ENCODE data around the gene PLK4.
"Not testable (repeated sequence)": the region's sequence is repeated elsewhere in the genome, so short reads cannot be mapped to it uniquely, and the experiment has no call there.

Gene PLK4

GRCh38 chr4:127916512-127916911 lies 35.8 kb downstream of the PLK4 start:
- H3K27ac ChIP-seq: no peak overlapping the region
- no peaks in the 10 kb centered on the region for H3K36me3 ChIP-seq (replicated peaks)
- H3K27me3 ChIP-seq (replicated peaks): no peaks in the 10 kb centered on the region
- in situ Hi-C loops (cut with HindIII; ENCODE audit: low pct_ligation_motif_present, low sequenced_read_pairs): no loop called here
- no peak for TF ChIP-seq CTCF (IDR thresholded peaks at IDR 0.05; ENCODE audit: low read depth, low read length, missing control alignments)
- no peak overlapping the region for H3K4me3 ChIP-seq (ENCODE audit: low read depth, low read length)
- DNase-seq: no peak

DNA sequence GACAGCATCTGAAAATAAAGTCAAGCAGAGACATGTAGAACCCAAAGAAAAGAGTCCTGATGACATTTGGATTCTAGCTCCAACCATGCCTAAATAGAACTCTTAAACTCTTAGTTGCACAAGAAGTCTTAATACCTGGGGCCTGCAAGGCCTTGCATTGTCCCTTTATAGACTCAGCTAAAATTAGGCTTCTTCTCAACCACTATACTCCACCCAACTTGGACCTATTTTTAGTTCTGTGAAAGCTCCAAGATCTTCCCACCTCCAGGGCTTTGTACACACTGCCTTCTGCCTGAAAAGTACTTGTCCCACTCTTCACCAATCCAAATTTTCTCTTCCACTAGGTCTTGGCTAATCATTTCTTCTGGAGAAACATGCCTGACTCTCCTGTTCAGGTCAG lies 36.5 kb downstream of the PLK4 start:
- Histone ChIP-seq H3K4me3 (ENCODE audit: low read depth, low read length) (no peak overlapping the region), H3K36me3 (replicated peaks) (no peaks in the 10 kb centered on the region), H3K27ac (no peak overlapping the region), H3K27me3 (replicated peaks) (no peaks in the 10 kb centered on the region)
- no peak for DNase-seq
- no peak for TF ChIP-seq CTCF (IDR thresholded peaks at IDR 0.05; ENCODE audit: low read depth, low read length, missing control alignments)
- in situ Hi-C loops (cut with HindIII; ENCODE audit: low pct_ligation_motif_present, low sequenced_read_pairs): no loop called here

- Histone ChIP-seq H3K4me3 (ENCODE audit: low read depth, low read length) (no peak overlapping the region), H3K27me3 (replicated peaks) (no peaks in the 10 kb centered on the region), H3K27ac (no peak overlapping the region), H3K36me3 (replicated peaks) (no peaks in the 10 kb centered on the region)
- no peak for TF ChIP-seq CTCF (IDR thresholded peaks at IDR 0.05; ENCODE audit: low read depth, low read length, missing control alignments)
- in situ Hi-C loops (cut with HindIII; ENCODE audit: low pct_ligation_motif_present, low sequenced_read_pairs): no loop called here
- no peak for DNase-seq
These were observed 39.8 kb downstream of the PLK4 start for GRCh38 chr4:127920521-127920920.

- H3K27ac ChIP-seq: no peak overlapping the region
- in situ Hi-C loops (cut with HindIII; ENCODE audit: low pct_ligation_motif_present, low sequenced_read_pairs): no loop called here
These were observed 41.5 kb downstream of the PLK4 start for GRCh38 chr4:127922226-127922625.

GRCh38 chr4:127925720-127926119 lies 45.0 kb downstream of the PLK4 start:
- H3K27ac ChIP-seq; DNase-seq; H3K27me3 ChIP-seq (replicated peaks); H3K36me3 ChIP-seq (replicated peaks); H3K4me3 ChIP-seq (ENCODE audit: low read depth, low read length); in situ Hi-C loops (cut with HindIII; ENCODE audit: low pct_ligation_motif_present, low sequenced_read_pairs): not testable (repeated sequence)

More at GRCh38 chr4:127922226-127922625, 41.5 kb downstream of the PLK4 start:
- no peak overlapping the region for H3K4me3 ChIP-seq (ENCODE audit: low read depth, low read length)
- DNase-seq: no peak
- H3K36me3 ChIP-seq (replicated peaks): no peaks in the 10 kb centered on the region
- no peaks in the 10 kb centered on the region for H3K27me3 ChIP-seq (replicated peaks)
- TF ChIP-seq CTCF (IDR thresholded peaks at IDR 0.05; ENCODE audit: low read depth, low read length, missing control alignments): no peak

- Histone ChIP-seq H3K36me3 (replicated peaks) (peaks cover 3% of the 10 kb centered on the region), H3K4me3 (ENCODE audit: low read depth, low read length) (no peak overlapping the region), H3K27ac (no peak overlapping the region), H3K27me3 (replicated peaks) (no peaks in the 10 kb centered on the region)
- no peak for DNase-seq
- no peak for TF ChIP-seq CTCF (IDR thresholded peaks at IDR 0.05; ENCODE audit: low read depth, low read length, missing control alignments)
- in situ Hi-C loops (cut with HindIII; ENCODE audit: low pct_ligation_motif_present, low sequenced_read_pairs): no loop called here
These were observed 49.5 kb downstream of the PLK4 start for GRCh38 chr4:127930175-127930574.

DNA sequence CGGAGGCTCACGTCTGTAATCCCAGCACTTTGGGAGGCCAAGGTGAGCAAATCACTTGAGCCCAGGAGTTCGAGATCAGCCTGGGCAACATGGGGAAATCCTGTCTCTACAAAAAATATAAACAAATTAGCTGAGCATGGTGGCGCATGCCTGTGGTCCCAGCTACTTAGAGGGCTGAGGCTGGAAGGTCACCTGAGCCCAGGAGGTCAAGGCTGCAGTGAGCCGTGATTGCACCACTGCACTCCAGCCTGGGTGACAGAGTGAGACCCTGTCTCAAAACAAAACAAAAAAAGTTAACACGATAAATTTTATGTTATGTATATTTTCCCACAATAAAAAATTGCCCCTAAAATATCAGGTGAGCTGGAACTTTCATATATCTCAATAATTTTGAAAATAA lies 51.1 kb downstream of the PLK4 start:
- in situ Hi-C loops (cut with HindIII; ENCODE audit: low pct_ligation_motif_present, low sequenced_read_pairs); DNase-seq; H3K27me3 ChIP-seq (replicated peaks); H3K4me3 ChIP-seq (ENCODE audit: low read depth, low read length); H3K27ac ChIP-seq; H3K36me3 ChIP-seq (replicated peaks): not testable (repeated sequence)
